Tibial nerve (tissue), 3 donors: ENCODE data around the gene EYA4.

Experiments
- POLR2A ChIP-seq, 2 donors: fragments of 450-650 bp; IDR thresholded peaks; one replicate each; pipeline ENCODE4 v1.6.1; 2017; ENCODE audit warnings: antibody characterized with exemption in 2 of 2, mild to moderate bottlenecking in 2 of 2, moderate library complexity in 2 of 2
- TF ChIP-seq, protein P1 (sequence below), 5 experiments: fragments of 200-600 bp in 3 of 5; fragments of 450-650 bp in 2 of 5; sonication (generic) in 3 of 5; IDR thresholded peaks; one replicate each; pipeline ENCODE4 v1.5.1; 2016 to 2019; ENCODE audit warnings: antibody characterized with exemption in 5 of 5, mild to moderate bottlenecking in 3 of 5, moderate library complexity in 2 of 5

DNA sequence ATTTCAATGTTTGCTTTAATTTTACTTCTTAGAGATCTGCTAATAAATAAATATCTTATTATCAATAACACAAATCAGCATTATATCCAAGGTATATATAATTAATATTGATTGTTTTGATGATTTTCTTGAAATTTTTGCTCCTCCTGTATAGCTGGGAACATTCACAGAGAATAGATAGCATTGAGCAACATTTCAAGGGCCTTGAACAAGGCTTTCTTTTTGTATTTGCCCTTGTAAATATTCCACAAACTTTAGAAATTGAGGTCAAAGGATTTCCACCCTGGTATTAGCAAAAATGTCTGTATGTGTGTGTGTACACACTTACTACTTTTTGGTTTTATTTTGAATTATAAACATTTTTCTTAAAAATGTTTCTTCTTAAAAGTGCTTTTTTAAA lies 205.6 kb downstream of the EYA4 start:
- TF ChIP-seq POLR2A (IDR thresholded peaks at IDR 0.05), result no peak
- TF ChIP-seq, protein P1, sequence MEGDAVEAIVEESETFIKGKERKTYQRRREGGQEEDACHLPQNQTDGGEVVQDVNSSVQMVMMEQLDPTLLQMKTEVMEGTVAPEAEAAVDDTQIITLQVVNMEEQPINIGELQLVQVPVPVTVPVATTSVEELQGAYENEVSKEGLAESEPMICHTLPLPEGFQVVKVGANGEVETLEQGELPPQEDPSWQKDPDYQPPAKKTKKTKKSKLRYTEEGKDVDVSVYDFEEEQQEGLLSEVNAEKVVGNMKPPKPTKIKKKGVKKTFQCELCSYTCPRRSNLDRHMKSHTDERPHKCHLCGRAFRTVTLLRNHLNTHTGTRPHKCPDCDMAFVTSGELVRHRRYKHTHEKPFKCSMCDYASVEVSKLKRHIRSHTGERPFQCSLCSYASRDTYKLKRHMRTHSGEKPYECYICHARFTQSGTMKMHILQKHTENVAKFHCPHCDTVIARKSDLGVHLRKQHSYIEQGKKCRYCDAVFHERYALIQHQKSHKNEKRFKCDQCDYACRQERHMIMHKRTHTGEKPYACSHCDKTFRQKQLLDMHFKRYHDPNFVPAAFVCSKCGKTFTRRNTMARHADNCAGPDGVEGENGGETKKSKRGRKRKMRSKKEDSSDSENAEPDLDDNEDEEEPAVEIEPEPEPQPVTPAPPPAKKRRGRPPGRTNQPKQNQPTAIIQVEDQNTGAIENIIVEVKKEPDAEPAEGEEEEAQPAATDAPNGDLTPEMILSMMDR (IDR thresholded peaks at IDR 0.05), result no peak
